ENCODE results near the gene RANBP3L. TPM values are rescaled to one million over a fixed set of nuclear protein-coding genes. Genes with fewer than 3 reads are reported as not detected.

The RANBP3L gene
- total and polyA plus RNA-seq, 2 of the 4 experiments (the other 2 are of a cell fraction) = not detected

- DNase-seq = no peak
- H3K4me3 ChIP-seq (ENCODE audit: insufficient read depth, low read depth, low read length) = no peak overlapping the region
- WGBS, 2 experiments (ENCODE audit: extremely low coverage in 2 of 2, insufficient read length in 1 of 2) = 67% methylated on average over 1 of the region's 3 CpGs; no CpG with 5 or more reads in 1 of the 2 experiments
- H3K4me1 ChIP-seq (ENCODE audit: control insufficient read depth, insufficient read depth, low read length) = no peaks in the 10 kb centered on the region
- no peak overlapping the region for H4K5ac ChIP-seq (ENCODE audit: low read depth, low read length)
- H3K9me1 ChIP-seq (ENCODE audit: insufficient read depth, low read length) = no peaks in the 10 kb centered on the region
- ChIA-PET POLR2A (ENCODE audit: unreplicated experiment) (no interaction called here), CTCF (interaction anchor here (1.3 to 2.7 kb wide), 2 partner anchors 10 to 14 kb away, joined by 4 to 13 read pairs; partner anchors contain the start of gene NADK2)
- no peak overlapping the region for H3K4me2 ChIP-seq (ENCODE audit: low read depth, low read length)
- no peak overlapping the region for H2AFZ ChIP-seq (replicated peaks; ENCODE audit: low read length, poor library complexity)
- H3K56ac ChIP-seq (ENCODE audit: extremely low read depth, insufficient read depth, low read length) = no peak overlapping the region
- in situ Hi-C loops (cut with MboI; ENCODE audit: low sequenced_read_pairs) = no loop called here
- H3K27me3 ChIP-seq (ENCODE audit: control insufficient read depth, insufficient read depth, low read length) = no peaks in the 10 kb centered on the region
- H2BK20ac ChIP-seq (ENCODE audit: low read depth, low read length) = no peak overlapping the region
- no peak overlapping the region for H3K18ac ChIP-seq (ENCODE audit: low read depth, low read length)
- dilution Hi-C loops (cut with HindIII; ENCODE audit: low sequenced_read_pairs, unreplicated experiment) = no loop called here
- H4K91ac ChIP-seq (ENCODE audit: insufficient read depth, low read depth, low read length) = no peak overlapping the region
- TF ChIP-seq NFE2L2 (IDR thresholded peaks at IDR 0.05; ENCODE audit: low read depth, low read length) = no peak
- TF ChIP-seq RFX5 (IDR thresholded peaks at IDR 0.05; ENCODE audit: low read depth, low read length) = no peak
- no peak for TF ChIP-seq POLR2A (IDR thresholded peaks at IDR 0.05; ENCODE audit: low read depth, low read length)
- TF ChIP-seq MAZ (IDR thresholded peaks at IDR 0.05; ENCODE audit: borderline replicate concordance, low read depth, low read length) = no peak
- TF ChIP-seq RCOR1 (IDR thresholded peaks at IDR 0.05; ENCODE audit: insufficient replicate concordance, low read length) = no peak
- no peak for TF ChIP-seq CTCF (conservative IDR thresholded peaks at IDR 0.05; ENCODE audit: low read depth, low read length)
- no peak for TF ChIP-seq MAFK (IDR thresholded peaks at IDR 0.05; ENCODE audit: low read depth, low read length)
- no peak for TF ChIP-seq SMC3 (IDR thresholded peaks at IDR 0.05; ENCODE audit: low read depth, low read length)
- TF ChIP-seq FOS (IDR thresholded peaks at IDR 0.05; ENCODE audit: low read depth, low read length) = no peak
- TF ChIP-seq RAD21 (IDR thresholded peaks at IDR 0.05; ENCODE audit: low read length) = no peak
- no peak for TF ChIP-seq CHD1 (IDR thresholded peaks at IDR 0.05; ENCODE audit: low read depth, low read length)
- TF ChIP-seq USF2 (IDR thresholded peaks at IDR 0.05; ENCODE audit: low read depth, low read length) = no peak
- no peak for TF ChIP-seq CEBPB (IDR thresholded peaks at IDR 0.05; ENCODE audit: low read depth, low read length)
- TF ChIP-seq MXI1 (IDR thresholded peaks at IDR 0.05; ENCODE audit: borderline replicate concordance, low read depth, low read length) = no peak
- no peak for TF ChIP-seq BHLHE40 (IDR thresholded peaks at IDR 0.05; ENCODE audit: low read depth, low read length)
- TF ChIP-seq ELK1 (IDR thresholded peaks at IDR 0.05; ENCODE audit: borderline replicate concordance, low read depth, low read length) = no peak
- no peak for ATAC-seq (ENCODE audit: low read depth)
- H3K36me3 ChIP-seq (ENCODE audit: control insufficient read depth, insufficient read depth, low read length) = no peaks in the 10 kb centered on the region
- no peak overlapping the region for H3K9ac ChIP-seq (ENCODE audit: low read depth, low read length)
- H2AK5ac ChIP-seq (ENCODE audit: low read depth, low read length) = no peak overlapping the region
- H4K8ac ChIP-seq (ENCODE audit: low read depth in 2 of 2, low read length in 2 of 2) = no peak overlapping the region
- intact Hi-C loops (cut with micrococcal nuclease) = no loop called here
- no peak overlapping the region for H2BK120ac ChIP-seq (ENCODE audit: low read depth, low read length)
- H3K23ac ChIP-seq (ENCODE audit: low read depth, low read length) = no peak overlapping the region
- no peaks in the 10 kb centered on the region for H3K9me3 ChIP-seq (ENCODE audit: control insufficient read depth, insufficient read depth, low read length)
- no peaks in the 10 kb centered on the region for H3K79me1 ChIP-seq (ENCODE audit: low read depth in 1 of 2, low read length in 2 of 2)
- H4K20me1 ChIP-seq (ENCODE audit: insufficient read depth, low read length) = no peaks in the 10 kb centered on the region
- BruUV-seq (replicated peaks) = no TSS peak
- H2BK5ac ChIP-seq (ENCODE audit: low read depth, low read length, poor library complexity, severe bottlenecking) = no peak overlapping the region
- H2BK15ac ChIP-seq (ENCODE audit: low read depth, low read length) = no peak overlapping the region
- no peak overlapping the region for H3K27ac ChIP-seq (ENCODE audit: insufficient read depth, low read length)
- H3K4ac ChIP-seq (ENCODE audit: low read depth, low read length) = no peak overlapping the region
- H2AK9ac ChIP-seq (replicated peaks; ENCODE audit: low read depth, low read length, poor library complexity) = no peak overlapping the region
- H3K14ac ChIP-seq (replicated peaks; ENCODE audit: low read depth, low read length) = no peak overlapping the region
Observed at GRCh38 chr5:36251218-36251617, 50.5 kb downstream of the RANBP3L start.

Data from IMR-90 (cell line).